ENCODE results near the gene TRIM2. TPM values are rescaled to one million over a fixed set of nuclear protein-coding genes. Genes with fewer than 3 reads are reported as not detected.

Gene TRIM2
- total RNA-seq, 4 donors from 2014 or later: 14.8 to 45.4 (median 26.5) TPM

- no peak for ATAC-seq (ENCODE audit: low FRiP score)
- TF ChIP-seq CTCF (IDR thresholded peaks at IDR 0.05): no peak
These were observed 38.0 kb downstream of the TRIM2 start for GRCh38 chr4:153241970-153242838.

DNA sequence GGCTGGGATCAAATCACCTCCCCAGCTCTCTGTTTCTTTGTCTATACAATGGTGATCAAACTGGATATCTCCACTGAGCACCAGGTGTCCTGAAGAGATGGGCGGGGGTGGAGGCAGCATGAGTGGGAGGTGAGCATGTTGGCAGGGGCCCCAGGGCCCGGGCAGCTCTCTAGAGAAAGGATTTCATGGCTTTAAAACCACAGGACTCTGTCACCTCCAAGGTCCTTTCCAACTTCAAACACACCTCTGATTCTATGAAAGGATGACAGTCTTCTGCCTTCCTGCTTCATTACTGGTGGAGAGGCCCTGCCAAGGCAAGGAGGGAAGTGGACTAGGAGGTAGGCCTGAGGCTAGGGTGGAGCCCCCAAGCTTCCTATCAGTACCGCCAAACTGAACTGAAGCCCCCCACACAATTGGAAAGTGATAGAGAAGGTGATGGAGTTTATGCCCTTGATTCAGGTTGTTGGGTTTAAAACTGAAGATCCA is 38.6 kb downstream of the TRIM2 start:
- TF ChIP-seq CTCF (IDR thresholded peaks at IDR 0.05): no peak
- ATAC-seq (ENCODE audit: low FRiP score) (no peak), DNase-seq (ENCODE audit: low spot score) (no peak)

More at GRCh38 chr4:153241970-153242838, 38.0 kb downstream of the TRIM2 start:
- DNase-seq (ENCODE audit: low spot score): no peak

DNA sequence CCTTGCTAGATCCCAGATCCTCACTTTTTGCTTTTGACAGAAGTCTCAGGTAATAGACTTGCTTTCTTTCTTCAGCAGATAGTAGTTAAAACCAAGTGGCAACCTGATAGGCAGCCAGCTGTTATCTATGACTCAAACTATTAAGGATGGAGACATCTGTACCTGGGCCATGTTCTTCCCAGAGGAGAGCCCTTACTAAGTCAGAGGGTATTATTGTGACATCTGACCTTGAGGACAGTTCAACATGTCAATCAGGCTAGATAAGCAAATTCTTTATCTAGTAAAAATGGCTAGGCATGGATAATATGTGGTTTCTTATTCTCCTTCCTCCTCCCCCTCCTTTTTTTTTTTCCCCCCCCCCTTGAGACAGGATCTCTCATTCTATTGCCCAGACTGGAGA is 39.2 kb downstream of the TRIM2 start:
- ATAC-seq (ENCODE audit: low FRiP score): no peak
- no peak for DNase-seq (ENCODE audit: low spot score)
- TF ChIP-seq CTCF (IDR thresholded peaks at IDR 0.05): no peak

GRCh38 chr4:153244969-153245368 is 40.7 kb downstream of the TRIM2 start:
- ATAC-seq (ENCODE audit: low FRiP score): no peak
- DNase-seq (ENCODE audit: low spot score): no peak
- TF ChIP-seq CTCF (IDR thresholded peaks at IDR 0.05): no peak

DNA sequence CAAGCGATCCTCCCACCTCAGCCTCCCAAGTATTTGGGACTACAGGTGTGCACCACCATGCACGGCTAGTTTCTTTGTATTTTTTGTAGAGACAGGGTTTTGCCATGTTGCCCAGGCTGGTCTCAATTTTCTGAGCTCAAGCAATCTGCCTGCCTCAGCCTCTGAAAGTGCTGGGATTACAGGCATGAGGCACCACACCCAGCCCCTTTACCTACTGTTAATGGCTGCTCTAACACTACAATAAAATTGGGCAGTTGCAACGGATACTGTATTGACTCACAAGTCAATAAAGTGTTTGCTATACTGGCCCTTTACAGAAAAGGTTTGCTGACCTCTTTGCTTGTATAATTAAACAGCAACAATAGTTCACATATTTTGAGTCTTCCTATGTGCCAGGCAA is 41.5 kb downstream of the TRIM2 start:
- no peak for TF ChIP-seq CTCF (IDR thresholded peaks at IDR 0.05)
- no peak for ATAC-seq (ENCODE audit: low FRiP score)
- DNase-seq (ENCODE audit: low spot score): no peak

DNA sequence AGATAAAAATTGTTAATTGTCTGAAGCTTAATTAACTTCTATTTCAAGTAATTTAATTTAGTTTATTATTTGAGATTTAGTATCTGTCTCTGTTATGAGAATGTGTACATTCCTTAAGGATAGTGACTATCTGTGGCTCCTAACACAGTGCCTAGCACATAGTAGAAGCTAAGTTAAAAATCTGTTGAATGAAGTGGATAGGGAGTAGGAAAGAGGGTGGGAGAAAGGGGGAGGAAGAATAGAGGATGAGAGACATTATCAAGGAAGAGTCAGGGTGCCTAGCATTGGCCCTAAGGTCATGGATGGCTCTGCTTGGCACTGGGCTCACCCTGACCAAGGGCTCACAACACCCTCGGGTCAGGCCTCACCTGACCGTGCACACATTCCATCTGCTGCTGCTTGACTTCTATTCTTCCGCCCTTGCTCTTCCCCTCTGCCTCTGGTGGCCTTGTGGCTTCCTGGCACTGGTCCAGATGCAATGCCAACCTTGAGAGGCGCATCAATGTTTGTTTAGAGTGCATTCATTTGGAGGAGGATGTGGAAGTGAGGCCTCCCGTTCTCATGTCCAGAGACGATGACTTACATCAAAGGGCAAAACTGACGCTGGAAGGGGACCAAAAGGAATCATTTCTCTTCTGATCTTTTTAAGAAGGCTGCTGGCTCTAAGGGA is 42.3 kb downstream of the TRIM2 start:
- no peak for TF ChIP-seq CTCF (IDR thresholded peaks at IDR 0.05)
- ATAC-seq (ENCODE audit: low FRiP score): no peak

More for the DNA sequence above, 42.3 kb downstream of the TRIM2 start:
- DNase-seq (ENCODE audit: low spot score): no peak
